ENCODE measurements around the gene LRRC4C.

GRCh38 chr11:41334007-41334933 is 125.2 kb downstream of the LRRC4C start:
- TF ChIP-seq CTCF (IDR thresholded peaks at IDR 0.05; ENCODE audit: low read depth, low read length, missing input control) (no peak), REST (IDR thresholded peaks at IDR 0.05) (no peak)

All from liver (tissue), 2 donors.